ENCODE measurements around the gene VTA1. TPM values are rescaled to one million over a fixed set of nuclear protein-coding genes. Genes with fewer than 3 reads are reported as not detected.

VTA1 gene
- total RNA-seq, 4 donors from 2014 or later, result 25.7 to 37.9 (median 28.2) TPM

GRCh38 chr6:142200846-142201628 is 54.0 kb downstream of the VTA1 start:
- no peaks in the 10 kb centered on the region for H3K9me3 ChIP-seq
- H3K4me1 ChIP-seq, result no peaks in the 10 kb centered on the region
- no peak overlapping the region for H3K4me3 ChIP-seq
- H3K27ac ChIP-seq (replicated peaks in 1 of 4), result no peak overlapping the region
- TF ChIP-seq POLR2A (IDR thresholded peaks at IDR 0.05; ENCODE audit: low read depth), result no peak
- TF ChIP-seq EP300 (IDR thresholded peaks at IDR 0.05), result no peak
- no peak for TF ChIP-seq CTCF (IDR thresholded peaks at IDR 0.05)
- TF ChIP-seq POLR2AphosphoS5 (IDR thresholded peaks at IDR 0.05), result no peak
- WGBS, result 67% methylated on average over 3 of the region's 3 CpGs
- no peak for DNase-seq (ENCODE audit: extremely low spot score)
- peaks cover 0 to 56% (median 13%) of the 10 kb centered on the region in 4 donors for H3K36me3 ChIP-seq
- intact Hi-C loops (cut with DNase I), result no loop called here
- no peaks in the 10 kb centered on the region for H3K27me3 ChIP-seq

DNA sequence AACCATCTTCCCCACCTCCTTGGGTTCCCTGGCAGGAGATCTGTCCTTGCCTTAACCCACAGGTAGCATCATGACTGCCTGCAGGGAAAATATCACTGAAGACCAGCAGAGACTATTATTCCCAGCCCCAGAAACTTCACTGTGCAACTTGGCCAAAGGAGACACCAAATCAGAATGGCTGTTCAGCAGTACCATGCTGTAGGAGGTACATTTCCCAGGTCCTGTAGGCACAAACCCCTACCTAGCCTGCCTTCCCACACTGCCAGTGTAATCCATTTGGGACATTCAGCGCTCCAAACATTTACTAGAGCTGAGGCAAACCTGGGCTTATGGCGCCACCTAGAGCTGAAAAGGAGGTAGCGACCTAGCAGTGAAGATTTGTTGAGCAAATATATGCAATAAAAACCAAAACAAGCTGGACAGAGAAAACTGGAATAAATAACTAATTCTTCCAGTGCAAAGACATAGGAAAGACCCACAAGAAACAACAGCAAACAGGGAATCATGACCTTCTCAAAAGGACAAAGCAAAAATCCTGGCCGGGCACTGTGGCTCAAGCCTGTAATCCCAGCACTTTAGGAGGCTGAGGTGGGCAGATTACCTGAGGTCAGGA is 60.3 kb downstream of the VTA1 start:
- no peak for TF ChIP-seq EP300 (IDR thresholded peaks at IDR 0.05)
- peak; percentile 55 to 77 (median 57) for TF ChIP-seq CTCF (IDR thresholded peaks at IDR 0.05)
- no peak for TF ChIP-seq POLR2AphosphoS5 (IDR thresholded peaks at IDR 0.05)
- TF ChIP-seq POLR2A (IDR thresholded peaks at IDR 0.05; ENCODE audit: low read depth), result no peak
- peaks cover 0 to 42% (median 13%) of the 10 kb centered on the region in 4 donors for H3K36me3 ChIP-seq
- DNase-seq (ENCODE audit: extremely low spot score), result no peak
- H3K27ac ChIP-seq (replicated peaks in 1 of 4), result no peak overlapping the region
- H3K9me3 ChIP-seq, result no peaks in the 10 kb centered on the region
- WGBS, result 65% methylated on average over 4 of the region's 4 CpGs
- intact Hi-C loops (cut with DNase I), result loop anchor here (2.0 kb wide), 1 partner anchor 61 kb away; the partner anchor contains the start of genes NMBR and VTA1
- H3K4me1 ChIP-seq, result no peaks in the 10 kb centered on the region
- H3K27me3 ChIP-seq, result no peaks in the 10 kb centered on the region
- no peak overlapping the region for H3K4me3 ChIP-seq

GRCh38 chr6:142210606-142211005 is 63.5 kb downstream of the VTA1 start:
- Histone ChIP-seq H3K4me1 (no peaks in the 10 kb centered on the region), H3K27me3 (no peaks in the 10 kb centered on the region), H3K27ac (replicated peaks in 1 of 4) (no peak overlapping the region), H3K4me3 (no peak overlapping the region), H3K36me3 (peaks cover 11 to 41% (median 24%) of the 10 kb centered on the region in 4 donors), H3K9me3 (no peaks in the 10 kb centered on the region)
- WGBS, result 91% methylated on average over 4 of the region's 4 CpGs
- no peak for DNase-seq (ENCODE audit: extremely low spot score)
- TF ChIP-seq EP300 (IDR thresholded peaks at IDR 0.05), result no peak
- TF ChIP-seq POLR2A (IDR thresholded peaks at IDR 0.05; ENCODE audit: low read depth), result no peak
- TF ChIP-seq CTCF (IDR thresholded peaks at IDR 0.05), result no peak
- TF ChIP-seq POLR2AphosphoS5 (IDR thresholded peaks at IDR 0.05), result no peak
- intact Hi-C loops (cut with DNase I), result no loop called here

DNA sequence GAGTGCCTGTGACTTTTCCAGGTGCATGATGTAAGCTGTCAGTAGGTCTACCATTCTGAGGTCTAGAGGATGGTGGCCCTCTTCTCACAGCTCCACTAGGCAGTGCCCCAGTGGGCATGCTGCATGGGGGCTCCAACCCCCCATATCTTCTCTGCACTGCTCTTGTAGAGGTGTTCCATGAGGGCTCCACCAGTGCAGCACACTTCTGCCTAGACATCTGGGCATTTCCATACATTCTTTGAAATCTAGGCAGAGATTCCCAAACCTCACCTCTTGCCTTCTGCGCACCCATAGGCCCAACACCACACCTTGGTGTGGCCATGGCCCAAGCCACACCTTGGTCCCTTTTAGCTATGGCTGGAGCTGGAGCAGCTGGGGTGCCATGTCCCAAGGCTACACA is 66.3 kb downstream of the VTA1 start:
- no peak overlapping the region for H3K4me3 ChIP-seq
- no peak for DNase-seq (ENCODE audit: extremely low spot score)
- no peaks in the 10 kb centered on the region for H3K27me3 ChIP-seq
- H3K27ac ChIP-seq (replicated peaks in 1 of 4), result no peak overlapping the region
- no peaks in the 10 kb centered on the region for H3K9me3 ChIP-seq
- TF ChIP-seq CTCF (IDR thresholded peaks at IDR 0.05) (no peak), POLR2AphosphoS5 (IDR thresholded peaks at IDR 0.05) (no peak), EP300 (IDR thresholded peaks at IDR 0.05) (no peak), POLR2A (IDR thresholded peaks at IDR 0.05; ENCODE audit: low read depth) (no peak)
- intact Hi-C loops (cut with DNase I), result no loop called here
- WGBS, result 100% methylated on average over 1 of the region's 1 CpG
- no peaks in the 10 kb centered on the region for H3K4me1 ChIP-seq
- H3K36me3 ChIP-seq, result peaks cover 5 to 40% (median 25%) of the 10 kb centered on the region in 4 donors

All from esophagus muscularis mucosa (tissue), 4 donors.